Calu3 (cell line): Measurements from ENCODE around the gene RHBDF1. TPM values are rescaled to one million over a fixed set of nuclear protein-coding genes. Genes with fewer than 3 reads are reported as not detected.

Source experiments
- BruUV-seq: library from RNA; stranded (reverse); fragments of 400-500 nt; replicated peaks from 2 replicates; lab custom pipeline; 2021; lab: Mats Ljungman, UMichigan
- CTCF ChIA-PET: fragments of 300-600 bp; sonication (Branson Sonifier 250); formaldehyde crosslinking; loops from one replicate; lab custom pipeline; 2022; ENCODE audit warnings: antibody characterized with exemption; lab: Charles Lee
- DNase-seq: peaks from one replicate; pipeline ENCODE4 v3.0.0; 2022
- H3K27ac Mint-ChIP-seq: one replicate; pipeline ENCODE4 v1.8.0; 2022; ENCODE audit warnings: mixed read lengths; ENCODE audit not compliant: unreplicated experiment
- H3K27me3 Mint-ChIP-seq: one replicate; pipeline ENCODE4 v1.8.0; 2022; ENCODE audit warnings: mixed read lengths; ENCODE audit not compliant: unreplicated experiment
- H3K36me3 Mint-ChIP-seq: one replicate; pipeline ENCODE4 v1.8.0; 2022; ENCODE audit warnings: mild to moderate bottlenecking, moderate library complexity, mixed read lengths; ENCODE audit not compliant: insufficient read depth, unreplicated experiment
- H3K4me1 Mint-ChIP-seq: one replicate; pipeline ENCODE4 v1.8.0; 2022; ENCODE audit warnings: mild to moderate bottlenecking, low read depth, mixed read lengths; ENCODE audit not compliant: unreplicated experiment
- H3K4me3 Mint-ChIP-seq: one replicate; pipeline ENCODE4 v1.8.0; 2022; ENCODE audit warnings: mild to moderate bottlenecking, low read depth, moderate library complexity, mixed read lengths; ENCODE audit not compliant: unreplicated experiment
- H3K9me3 Mint-ChIP-seq: one replicate; pipeline ENCODE4 v1.8.0; 2022; ENCODE audit warnings: low read depth, mixed read lengths; ENCODE audit not compliant: unreplicated experiment
- CTCF ChIP-seq: fragments of 200-600 bp; IDR thresholded peaks from one replicate; pipeline ENCODE4 v1.8.0; 2022; ENCODE audit warnings: antibody characterized with exemption; ENCODE audit not compliant: unreplicated experiment
- intact Hi-C: fragments of 100-400 bp; cut with micrococcal nuclease; formaldehyde crosslinking; loops from one replicate; pipeline ENCODE4 v1.10.0; 2022; ENCODE audit not compliant: unreplicated experiment
- total RNA-seq: library from RNA; stranded (reverse); gene quantifications from 2 replicates; pipeline ENCODE4 v1.2.3, GENCODE V29; 2022

RHBDF1 gene
- total RNA-seq, 1 experiment from 2014 or later, result 60.2 TPM

- no peak for TF ChIP-seq CTCF
Observed at GRCh38 chr16:86483-86952, 14.1 kb upstream of the RHBDF1 start.

GRCh38 chr16:85865-86264 lies 13.4 kb upstream of the RHBDF1 start:
- Mint-ChIP-seq H3K27ac (no peak overlapping the region), H3K27me3 (no peaks in the 10 kb centered on the region), H3K4me1 (peaks cover 18% of the 10 kb centered on the region), H3K9me3 (no peaks in the 10 kb centered on the region), H3K36me3 (peaks cover 68% of the 10 kb centered on the region), H3K4me3 (no peak overlapping the region)
- DNase-seq, result no peak
- CTCF ChIA-PET, result interaction anchor here (1.1 kb wide), 1 partner anchor 11 kb away, joined by 3 read pairs; no protein-coding TSS in a partner anchor
- TSS peak; percentile 26 for BruUV-seq
- intact Hi-C loops, result no loop called here
- TF ChIP-seq CTCF, result no peak

More at GRCh38 chr16:86483-86952, 14.1 kb upstream of the RHBDF1 start:
- no TSS peak for BruUV-seq
- Mint-ChIP-seq H3K36me3 (peaks cover 71% of the 10 kb centered on the region), H3K27me3 (no peaks in the 10 kb centered on the region), H3K9me3 (no peaks in the 10 kb centered on the region), H3K4me1 (peaks cover 18% of the 10 kb centered on the region), H3K27ac (no peak overlapping the region), H3K4me3 (no peak overlapping the region)
- CTCF ChIA-PET, result no interaction called here
- intact Hi-C loops, result no loop called here
- no peak for DNase-seq

DNA sequence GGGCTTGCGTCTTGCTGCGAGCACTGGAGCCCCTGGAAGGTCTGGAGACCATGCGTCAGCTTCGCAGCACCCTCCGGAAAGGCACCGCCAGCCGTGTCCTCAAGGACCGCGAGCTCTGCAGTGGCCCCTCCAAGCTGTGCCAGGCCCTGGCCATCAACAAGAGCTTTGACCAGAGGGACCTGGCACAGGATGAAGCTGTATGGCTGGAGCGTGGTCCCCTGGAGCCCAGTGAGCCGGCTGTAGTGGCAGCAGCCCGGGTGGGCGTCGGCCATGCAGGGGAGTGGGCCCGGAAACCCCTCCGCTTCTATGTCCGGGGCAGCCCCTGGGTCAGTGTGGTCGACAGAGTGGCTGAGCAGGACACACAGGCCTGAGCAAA lies 13.0 kb upstream of the RHBDF1 start:
- no peak for TF ChIP-seq CTCF
- H3K27me3 Mint-ChIP-seq, result no peaks in the 10 kb centered on the region

DNA sequence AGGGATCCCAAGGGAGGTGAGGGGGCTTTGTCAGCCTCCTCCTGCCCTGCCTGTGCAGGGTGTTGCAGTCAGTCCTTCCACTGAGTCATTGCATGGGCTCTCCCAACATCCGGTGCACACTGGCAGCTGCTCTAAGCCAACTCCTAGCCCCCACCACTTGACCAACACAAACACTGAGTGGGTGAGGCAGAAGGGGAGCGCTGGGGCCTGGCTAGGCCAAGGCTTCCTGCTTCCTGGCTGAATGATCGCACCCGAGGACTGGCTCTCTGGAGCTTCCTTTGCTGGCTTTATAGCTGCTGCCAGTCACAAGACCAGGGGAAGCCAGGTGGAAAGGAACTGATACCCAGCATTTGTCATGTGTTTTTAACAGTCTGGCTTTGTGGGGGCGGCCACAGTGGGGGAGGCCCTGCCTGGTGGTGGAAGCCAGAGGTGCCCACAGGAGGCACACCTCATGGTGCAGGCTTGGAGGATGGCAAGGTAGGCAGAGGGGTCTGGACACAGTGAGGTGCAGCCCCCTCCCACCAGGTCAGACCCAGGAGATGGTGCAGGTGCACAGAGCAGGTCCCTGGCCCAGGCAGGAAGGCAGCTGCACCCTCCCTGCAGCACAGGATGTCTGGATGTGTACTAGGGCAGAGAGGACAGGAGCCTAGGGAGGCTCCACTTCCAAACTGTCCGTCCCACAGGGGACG lies 12.4 kb upstream of the RHBDF1 start:
- H3K27me3 Mint-ChIP-seq, result no peaks in the 10 kb centered on the region
- H3K4me1 Mint-ChIP-seq, result peaks cover 18% of the 10 kb centered on the region
- DNase-seq, result peak; percentile 48
- BruUV-seq, result no TSS peak
- CTCF ChIA-PET, result interaction anchor here (0.6 to 1.9 kb wide), 4 partner anchors 12 to 42 kb away, joined by 3 to 9 read pairs (median 3); partner anchors contain the start of genes POLR3K, RHBDF1 and SNRNP25
- H3K4me3 Mint-ChIP-seq, result no peak overlapping the region
- H3K27ac Mint-ChIP-seq, result peak overlapping the region; percentile 21
- no peaks in the 10 kb centered on the region for H3K9me3 Mint-ChIP-seq
- no peak for TF ChIP-seq CTCF
- H3K36me3 Mint-ChIP-seq, result peaks cover 68% of the 10 kb centered on the region
- intact Hi-C loops, result no loop called here

More for the DNA sequence above, 13.0 kb upstream of the RHBDF1 start:
- DNase-seq, result no peak
- Mint-ChIP-seq H3K4me3 (no peak overlapping the region), H3K36me3 (peaks cover 68% of the 10 kb centered on the region), H3K27ac (no peak overlapping the region), H3K9me3 (no peaks in the 10 kb centered on the region), H3K4me1 (peaks cover 18% of the 10 kb centered on the region)
- CTCF ChIA-PET, result interaction anchor here (1.1 to 1.3 kb wide), 2 partner anchors 12 to 32 kb away, joined by 3 read pairs; partner anchors contain the start of genes POLR3K and SNRNP25
- intact Hi-C loops, result no loop called here
- BruUV-seq, result no TSS peak
